Stimulated activated CD8-positive, alpha-beta memory T cell treated with anti-CD3 and anti-CD28 coated beads, Interleukin-4, amount 100 ng/mL, for 1 hour (primary cell): ENCODE measurements around the gene DYNC1H1.
"Not testable (repeated sequence)": the region's sequence is repeated elsewhere in the genome, so short reads cannot be mapped to it uniquely, and the experiment has no call there.

Source experiments
- DNase-seq, 2 donors: peaks; one replicate each; pipeline ENCODE4 v3.0.0-alpha.2; 2020; ENCODE audit warnings: low read depth in 2 of 2, low spot score in 1 of 2

The DYNC1H1 gene

GRCh38 chr14:102063109-102063807 lies 98.9 kb downstream of the DYNC1H1 start:
- DNase-seq = peak; percentile 22 to 43

- no peak for DNase-seq
Observed at GRCh38 chr14:102063808-102064429, 99.5 kb downstream of the DYNC1H1 start.

GRCh38 chr14:102064590-102064989 lies 100.2 kb downstream of the DYNC1H1 start:
- DNase-seq = not testable (repeated sequence)

- no peak for DNase-seq
Observed at GRCh38 chr14:102066041-102066451, 101.7 kb downstream of the DYNC1H1 start.

GRCh38 chr14:102071283-102071998 lies 107.1 kb downstream of the DYNC1H1 start:
- no peak for DNase-seq

- DNase-seq = no peak
Observed at GRCh38 chr14:102074415-102074964, 110.1 kb downstream of the DYNC1H1 start.

- DNase-seq = no peak
Observed at GRCh38 chr14:102075155-102075554, 110.8 kb downstream of the DYNC1H1 start.

GRCh38 chr14:102077382-102077709 lies 113.0 kb downstream of the DYNC1H1 start:
- no peak for DNase-seq

GRCh38 chr14:102078361-102078791 lies 114.0 kb downstream of the DYNC1H1 start:
- not testable (repeated sequence) for DNase-seq

GRCh38 chr14:102078831-102079699 lies 114.7 kb downstream of the DYNC1H1 start:
- no peak for DNase-seq

- DNase-seq = no peak
Observed at GRCh38 chr14:102079700-102079979, 115.3 kb downstream of the DYNC1H1 start.

- no peak for DNase-seq
Observed at GRCh38 chr14:102080183-102081080, 116.1 kb downstream of the DYNC1H1 start.

- no peak for DNase-seq
Observed at GRCh38 chr14:102081231-102082080, 117.1 kb downstream of the DYNC1H1 start.

- not testable (repeated sequence) for DNase-seq
Observed at GRCh38 chr14:102084522-102084921, 120.1 kb downstream of the DYNC1H1 start.

GRCh38 chr14:102084931-102085330 lies 120.6 kb downstream of the DYNC1H1 start:
- no peak for DNase-seq

GRCh38 chr14:102085488-102085887 lies 121.1 kb downstream of the DYNC1H1 start:
- DNase-seq = no peak

- DNase-seq = peak in 1 of 2 donors; percentile 33
Observed at GRCh38 chr14:102085948-102086708, 121.8 kb downstream of the DYNC1H1 start.

GRCh38 chr14:102086709-102086971 lies 122.3 kb downstream of the DYNC1H1 start:
- DNase-seq = no peak
